HCT116 (cell line): ENCODE measurements around the gene PTPN7. TPM values are rescaled to one million over a fixed set of nuclear protein-coding genes. Genes with fewer than 3 reads are reported as not detected.

ENCODE experiments used
- ATAC-seq: fragments of 200-7000 bp; cut with Tn5 transposase; 2 replicates; pipeline ENCODE4 v1.9.1; 2020; ENCODE audit warnings: mild to moderate bottlenecking, moderate library complexity
- BruUV-seq: library from RNA; stranded (reverse); fragments of 400-500 nt; replicated peaks from 2 replicates; lab custom pipeline; 2021; lab: Mats Ljungman, UMichigan
- CTCF ChIA-PET: fragments of 300-600 bp; sonication (Branson Sonifier 250); formaldehyde crosslinking; loops from one replicate; lab custom pipeline; 2021; ENCODE audit warnings: antibody characterized with exemption; lab: Charles Lee
- POLR2A ChIA-PET: fragments of 300-600, 350-600 bp; sonication (Branson Sonifier 250); formaldehyde crosslinking; loops from one replicate; lab custom pipeline; 2021; ENCODE audit warnings: antibody characterized with exemption; lab: Charles Lee
- RAD21 ChIA-PET, 2 experiments: fragments of 300-600 bp; sonication (Branson Sonifier 250); formaldehyde crosslinking; loops; one replicate each; lab custom pipeline; 2023; ENCODE audit warnings: low total read pairs in 2 of 2; ENCODE audit not compliant: uncharacterized antibody in 2 of 2, unreplicated experiment in 2 of 2, low non-redundant PET in 1 of 2; lab: Charles Lee
- DNase-seq: peaks from one replicate; pipeline ENCODE4 v3.0.0-alpha.2; 2010; ENCODE audit warnings: low read depth, low spot score
- H2AFZ ChIP-seq: fragments of 200-600 bp; shearing (Covaris generic), sonication (generic); 2 replicates; pipeline ENCODE4 v1.6.1; 2017; ENCODE audit warnings: low read depth, mixed run types, mixed read lengths, antibody characterized with exemption, low read length; ENCODE audit not compliant: poor library complexity, severe bottlenecking
- H3K27ac ChIP-seq: 2 replicates; pipeline ENCODE4 v1.5.1; 2012; ENCODE audit warnings: low read depth, low read length
- H3K27me3 ChIP-seq: fragments of 200-600 bp; sonication (generic); 2 replicates; pipeline ENCODE4 v1.6.1; 2016; ENCODE audit warnings: mixed run types, low read length, mixed read lengths; ENCODE audit not compliant: insufficient read depth
- H3K36me3 ChIP-seq, 2 experiments: fragments of 200-500 bp in 1 of 2; fragments of 200-600 bp in 1 of 2; sonication (Bioruptor generic) in 1 of 2; sonication (generic) in 1 of 2; 2 replicates each; pipeline versions ENCODE4 v1.5.1 to v1.6.1; 2014 to 2016; ENCODE audit warnings: low read length in 2 of 2, inconsistent platforms in 1 of 2, mixed read lengths in 1 of 2, mixed run types in 1 of 2; ENCODE audit not compliant: insufficient read depth in 2 of 2, control insufficient read depth in 1 of 2
- H3K4me1 ChIP-seq, 2 experiments: fragments of 200-600 bp in 1 of 2; sonication (generic) in 1 of 2; 2 replicates each; pipeline versions ENCODE4 v1.5.1 to v1.6.1; 2012 to 2017; ENCODE audit warnings: low read length in 2 of 2, inconsistent platforms in 1 of 2, mild to moderate bottlenecking in 1 of 2, mixed read lengths in 1 of 2, mixed run types in 1 of 2, moderate library complexity in 1 of 2; ENCODE audit not compliant: insufficient read depth in 2 of 2, control insufficient read depth in 1 of 2
- H3K4me2 ChIP-seq: fragments of 200-600 bp; sonication (generic); 2 replicates; pipeline ENCODE4 v1.6.1; 2017; ENCODE audit warnings: mixed run types, low read length, mixed read lengths
- H3K4me3 ChIP-seq, 2 experiments: fragments of 200-600 bp in 1 of 2; sonication (generic) in 1 of 2; replicated peaks in 1 of 2; 2 replicates each; pipeline ENCODE4 v1.5.1; 2011 to 2016; ENCODE audit warnings: low read length in 2 of 2, control low read depth in 1 of 2, low read depth in 1 of 2, mild to moderate bottlenecking in 1 of 2, mixed read lengths in 1 of 2, mixed run types in 1 of 2
- H3K79me2 ChIP-seq: fragments of 200-600 bp; sonication (generic); 2 replicates; pipeline ENCODE4 v1.6.1; 2017; ENCODE audit warnings: mild to moderate bottlenecking, mixed run types, low read length, moderate library complexity, mixed read lengths; ENCODE audit not compliant: insufficient read depth
- H3K9ac ChIP-seq: fragments of 200-600 bp; sonication (generic); 2 replicates; pipeline ENCODE4 v1.6.1; 2016; ENCODE audit warnings: low read length, mixed read lengths
- H3K9me2 ChIP-seq: fragments of 200-600 bp; sonication (generic), shearing (Covaris generic); 2 replicates; pipeline ENCODE4 v1.6.1; 2017; ENCODE audit warnings: mixed run types, mild to moderate bottlenecking, moderate library complexity; ENCODE audit not compliant: insufficient read depth
- H3K9me3 ChIP-seq, 2 experiments: fragments of 200-500 bp in 1 of 2; fragments of 200-600 bp in 1 of 2; sonication (Bioruptor generic) in 1 of 2; sonication (generic) in 1 of 2; 2 replicates each; pipeline ENCODE4 v1.6.1; 2014 to 2017; ENCODE audit warnings: low read length in 2 of 2, mixed read lengths in 2 of 2, inconsistent platforms in 1 of 2, low read depth in 1 of 2, mild to moderate bottlenecking in 1 of 2, mixed run types in 1 of 2, moderate library complexity in 1 of 2; ENCODE audit not compliant: control insufficient read depth in 1 of 2, insufficient read depth in 1 of 2
- H4K20me1 ChIP-seq: fragments of 200-600 bp; sonication (generic), shearing (Covaris generic); 2 replicates; pipeline ENCODE4 v1.6.1; 2017; ENCODE audit warnings: mixed run types, mild to moderate bottlenecking, moderate library complexity; ENCODE audit not compliant: insufficient read depth
- ATF3 ChIP-seq: IDR thresholded peaks from 2 replicates; pipeline ENCODE4 v1.6.1; 2012
- EGR1 ChIP-seq: IDR thresholded peaks from 2 replicates; pipeline ENCODE4 v1.6.1; 2012; ENCODE audit warnings: low read depth
- ELF1 ChIP-seq: IDR thresholded peaks from 2 replicates; pipeline ENCODE4 v1.6.1; 2012; ENCODE audit warnings: low read depth, borderline replicate concordance
- FOSL1 ChIP-seq: IDR thresholded peaks from 2 replicates; pipeline ENCODE4 v1.6.1; 2012; ENCODE audit warnings: low read depth
- POLR2A ChIP-seq: IDR thresholded peaks from 2 replicates; pipeline ENCODE4 v1.7.0; 2011; ENCODE audit warnings: borderline replicate concordance; ENCODE audit not compliant: insufficient read depth, insufficient read length; ENCODE audit errors: extremely low read depth
- POLR2AphosphoS5 ChIP-seq: IDR thresholded peaks from 2 replicates; pipeline ENCODE4 v1.6.1; 2011; ENCODE audit warnings: mild to moderate bottlenecking, low read depth, low read length, moderate library complexity
- SIN3A ChIP-seq: IDR thresholded peaks from 2 replicates; pipeline ENCODE4 v1.6.1; 2012; ENCODE audit warnings: low read depth
- SP1 ChIP-seq: IDR thresholded peaks from 2 replicates; pipeline ENCODE4 v1.6.1; 2012; ENCODE audit warnings: low read depth
- SRF ChIP-seq: IDR thresholded peaks from 2 replicates; pipeline ENCODE4 v1.6.1; 2012; ENCODE audit warnings: low read depth
- TCF7L2 ChIP-seq: IDR thresholded peaks from 2 replicates; pipeline ENCODE4 v1.7.0; 2011; ENCODE audit warnings: borderline replicate concordance, inconsistent platforms; ENCODE audit not compliant: insufficient read depth, insufficient read length; ENCODE audit errors: extremely low read depth
- YY1 ChIP-seq: IDR thresholded peaks from 2 replicates; pipeline ENCODE4 v1.6.1; 2011; ENCODE audit warnings: low read length, low read depth, moderate library complexity, mild to moderate bottlenecking; ENCODE audit not compliant: insufficient replicate concordance; ENCODE audit errors: extremely low read depth
- ZFX ChIP-seq: fragments of 450-650 bp; IDR thresholded peaks from 2 replicates; pipeline ENCODE4 v1.6.1; 2017
- intact Hi-C: fragments of 100-400 bp; cut with micrococcal nuclease; formaldehyde crosslinking; loops from 2 replicates; pipeline ENCODE4 v1.10.0; 2022
- total RNA-seq: library from RNA; stranded (reverse); gene quantifications from one replicate; pipeline ENCODE4 v1.2.1, GENCODE V29; 2021; ENCODE audit not compliant: unreplicated experiment
- TF ChIP-seq, protein P1 (sequence below): IDR thresholded peaks from 2 replicates; pipeline ENCODE4 v1.6.1; 2011; ENCODE audit warnings: mild to moderate bottlenecking, low read length, moderate library complexity; ENCODE audit not compliant: insufficient replicate concordance; ENCODE audit errors: extremely low read depth
- TF ChIP-seq, protein P2 (sequence below): IDR thresholded peaks from 2 replicates; pipeline ENCODE4 v1.6.1; 2012
- TF ChIP-seq, protein P3 (sequence below): IDR thresholded peaks from 2 replicates; pipeline ENCODE4 v1.6.1; 2012; ENCODE audit warnings: low read depth

Gene PTPN7
- total RNA-seq, 1 experiment from 2014 or later: 0.76 TPM

DNA sequence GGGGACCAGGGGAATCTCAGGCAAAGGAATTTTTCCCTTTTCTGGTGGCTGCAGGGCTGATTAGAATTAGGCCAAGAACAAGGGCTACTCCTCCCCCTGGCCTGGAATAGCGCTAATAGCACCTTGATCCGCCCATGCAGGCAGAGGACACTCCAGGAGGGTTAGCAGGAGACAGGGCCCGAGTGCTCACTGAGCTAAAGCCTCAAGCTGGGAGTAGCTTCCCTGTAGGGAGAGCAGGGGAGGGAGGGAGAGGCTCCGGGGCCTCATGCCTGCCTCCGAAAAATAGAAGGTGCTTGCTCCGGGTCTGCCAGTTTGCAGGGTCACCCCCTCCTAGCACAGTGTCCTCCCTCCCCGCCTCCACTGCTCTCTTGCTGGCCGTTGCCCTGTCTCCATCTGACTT is 3.8 kb downstream of the PTPN7 start:
- no TSS peak for BruUV-seq
- ATAC-seq: no peak
- CTCF ChIA-PET: no interaction called here
- Histone ChIP-seq H3K9me3 (no peaks in the 10 kb centered on the region), H3K79me2 (no peaks in the 10 kb centered on the region), H3K9ac (no peak overlapping the region), H3K27me3 (no peaks in the 10 kb centered on the region), H3K4me1 (peaks cover 20 to 26% of the 10 kb centered on the region in 2 experiments; a peak in 3 of 4 replicates), H2AFZ (no peak overlapping the region), H3K4me2 (no peak overlapping the region), H3K27ac (no peak overlapping the region), H4K20me1 (no peaks in the 10 kb centered on the region), H3K4me3 (no peak overlapping the region), H3K9me2 (no peaks in the 10 kb centered on the region), H3K36me3 (no peaks in the 10 kb centered on the region)
- intact Hi-C loops: no loop called here
- RAD21 ChIA-PET: no interaction called here
- DNase-seq: no peak
- POLR2A ChIA-PET: no interaction called here
- TF ChIP-seq FOSL1: no peak

GRCh38 chr1:202155478-202156021 is 4.9 kb downstream of the PTPN7 start:
- Histone ChIP-seq H3K4me2 (peak overlapping the region; percentile 52), H3K9me2 (no peaks in the 10 kb centered on the region), H3K4me1 (peaks cover 17 to 22% of the 10 kb centered on the region in 2 experiments; a peak in 3 of 4 replicates), H3K36me3 (no peaks in the 10 kb centered on the region), H3K4me3 (no peak overlapping the region), H3K9ac (no peak overlapping the region), H3K27me3 (no peaks in the 10 kb centered on the region), H3K79me2 (no peaks in the 10 kb centered on the region), H4K20me1 (no peaks in the 10 kb centered on the region), H3K9me3 (no peaks in the 10 kb centered on the region), H3K27ac (no peak overlapping the region), H2AFZ (peak overlapping the region; percentile 76)
- no TSS peak for BruUV-seq
- intact Hi-C loops: no loop called here
- ChIA-PET POLR2A (interaction anchor here (0.9 kb wide), 1 partner anchor 145 kb away, joined by 4 read pairs; the partner anchor contains the start of gene ELF3), CTCF (interaction anchor here (0.6 to 2.4 kb wide), 23 partner anchors 8 to 1621 kb away, joined by 3 to 13 read pairs (median 4); partner anchors contain the start of genes ARL8A, ELF3, GPR37L1 and LGR6), RAD21 (no interaction called here)
- DNase-seq: no peak
- no peak; the same call in 1 of the 2 replicates for ATAC-seq
- TF ChIP-seq, protein P1, sequence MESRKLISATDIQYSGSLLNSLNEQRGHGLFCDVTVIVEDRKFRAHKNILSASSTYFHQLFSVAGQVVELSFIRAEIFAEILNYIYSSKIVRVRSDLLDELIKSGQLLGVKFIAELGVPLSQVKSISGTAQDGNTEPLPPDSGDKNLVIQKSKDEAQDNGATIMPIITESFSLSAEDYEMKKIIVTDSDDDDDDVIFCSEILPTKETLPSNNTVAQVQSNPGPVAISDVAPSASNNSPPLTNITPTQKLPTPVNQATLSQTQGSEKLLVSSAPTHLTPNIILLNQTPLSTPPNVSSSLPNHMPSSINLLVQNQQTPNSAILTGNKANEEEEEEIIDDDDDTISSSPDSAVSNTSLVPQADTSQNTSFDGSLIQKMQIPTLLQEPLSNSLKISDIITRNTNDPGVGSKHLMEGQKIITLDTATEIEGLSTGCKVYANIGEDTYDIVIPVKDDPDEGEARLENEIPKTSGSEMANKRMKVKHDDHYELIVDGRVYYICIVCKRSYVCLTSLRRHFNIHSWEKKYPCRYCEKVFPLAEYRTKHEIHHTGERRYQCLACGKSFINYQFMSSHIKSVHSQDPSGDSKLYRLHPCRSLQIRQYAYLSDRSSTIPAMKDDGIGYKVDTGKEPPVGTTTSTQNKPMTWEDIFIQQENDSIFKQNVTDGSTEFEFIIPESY: no peak
- TF ChIP-seq FOSL1 (no peak), ATF3 (no peak), SRF (no peak), SP1 (no peak), EGR1 (no peak), ELF1 (no peak), POLR2A (no peak), ZFX (no peak), POLR2AphosphoS5 (no peak; the same call in 1 of the 2 replicates), YY1 (no peak), SIN3A (no peak), TCF7L2 (no peak)
- TF ChIP-seq, protein P2, sequence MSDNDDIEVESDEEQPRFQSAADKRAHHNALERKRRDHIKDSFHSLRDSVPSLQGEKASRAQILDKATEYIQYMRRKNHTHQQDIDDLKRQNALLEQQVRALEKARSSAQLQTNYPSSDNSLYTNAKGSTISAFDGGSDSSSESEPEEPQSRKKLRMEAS: no peak
- TF ChIP-seq, protein P3, sequence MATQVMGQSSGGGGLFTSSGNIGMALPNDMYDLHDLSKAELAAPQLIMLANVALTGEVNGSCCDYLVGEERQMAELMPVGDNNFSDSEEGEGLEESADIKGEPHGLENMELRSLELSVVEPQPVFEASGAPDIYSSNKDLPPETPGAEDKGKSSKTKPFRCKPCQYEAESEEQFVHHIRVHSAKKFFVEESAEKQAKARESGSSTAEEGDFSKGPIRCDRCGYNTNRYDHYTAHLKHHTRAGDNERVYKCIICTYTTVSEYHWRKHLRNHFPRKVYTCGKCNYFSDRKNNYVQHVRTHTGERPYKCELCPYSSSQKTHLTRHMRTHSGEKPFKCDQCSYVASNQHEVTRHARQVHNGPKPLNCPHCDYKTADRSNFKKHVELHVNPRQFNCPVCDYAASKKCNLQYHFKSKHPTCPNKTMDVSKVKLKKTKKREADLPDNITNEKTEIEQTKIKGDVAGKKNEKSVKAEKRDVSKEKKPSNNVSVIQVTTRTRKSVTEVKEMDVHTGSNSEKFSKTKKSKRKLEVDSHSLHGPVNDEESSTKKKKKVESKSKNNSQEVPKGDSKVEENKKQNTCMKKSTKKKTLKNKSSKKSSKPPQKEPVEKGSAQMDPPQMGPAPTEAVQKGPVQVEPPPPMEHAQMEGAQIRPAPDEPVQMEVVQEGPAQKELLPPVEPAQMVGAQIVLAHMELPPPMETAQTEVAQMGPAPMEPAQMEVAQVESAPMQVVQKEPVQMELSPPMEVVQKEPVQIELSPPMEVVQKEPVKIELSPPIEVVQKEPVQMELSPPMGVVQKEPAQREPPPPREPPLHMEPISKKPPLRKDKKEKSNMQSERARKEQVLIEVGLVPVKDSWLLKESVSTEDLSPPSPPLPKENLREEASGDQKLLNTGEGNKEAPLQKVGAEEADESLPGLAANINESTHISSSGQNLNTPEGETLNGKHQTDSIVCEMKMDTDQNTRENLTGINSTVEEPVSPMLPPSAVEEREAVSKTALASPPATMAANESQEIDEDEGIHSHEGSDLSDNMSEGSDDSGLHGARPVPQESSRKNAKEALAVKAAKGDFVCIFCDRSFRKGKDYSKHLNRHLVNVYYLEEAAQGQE: no peak
